ENCODE results near the gene CA4.
A peak's percentile ranks its signal among the peaks of the same experiment; 100 is the strongest.

CA4 gene

GRCh38 chr17:60130466-60130865 lies 19.3 kb upstream of the CA4 start:
- DNase-seq (ENCODE audit: low read depth in 2 of 2) = no peak

GRCh38 chr17:60134396-60135150 lies 15.2 kb upstream of the CA4 start:
- no peak for DNase-seq (ENCODE audit: low read depth in 2 of 2)

GRCh38 chr17:60135151-60135950 lies 14.4 kb upstream of the CA4 start:
- peak; percentile 38 to 46 for DNase-seq (ENCODE audit: low read depth in 2 of 2)

DNA sequence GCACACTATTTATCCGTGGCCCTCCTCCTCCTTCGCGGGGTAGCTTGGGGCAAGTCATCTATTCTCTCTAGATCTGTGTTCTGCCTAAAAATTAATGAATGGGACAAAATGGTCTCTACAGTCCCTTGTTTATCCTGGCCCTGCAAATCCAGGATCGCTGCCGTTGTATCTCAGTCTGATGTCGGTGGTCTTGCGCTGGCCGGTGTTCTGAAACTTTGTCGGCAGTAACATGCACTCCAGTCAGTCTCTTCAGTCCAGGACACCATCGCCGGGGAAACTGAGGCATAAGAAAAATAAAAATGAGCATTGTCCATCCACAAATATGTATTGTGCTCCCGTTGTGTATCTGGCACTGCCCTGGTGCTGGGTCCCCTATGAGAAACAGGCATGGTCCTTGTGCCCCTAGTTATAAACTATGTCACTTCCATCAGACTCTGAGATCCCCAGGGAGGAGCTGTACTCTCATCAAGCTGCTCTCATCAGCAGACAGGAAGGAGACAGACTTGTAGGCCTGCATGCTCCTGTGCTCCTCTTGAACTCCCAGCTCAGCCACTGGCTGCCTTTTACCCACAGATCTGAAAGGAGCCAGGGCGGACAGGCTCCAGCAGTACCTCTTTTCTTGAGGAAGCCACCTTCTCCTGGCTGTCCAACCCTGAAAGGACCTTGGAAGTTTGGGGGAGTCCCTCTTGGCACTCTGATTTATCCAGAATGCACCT lies 13.7 kb upstream of the CA4 start:
- DNase-seq (ENCODE audit: low read depth in 2 of 2) = no peak

DNA sequence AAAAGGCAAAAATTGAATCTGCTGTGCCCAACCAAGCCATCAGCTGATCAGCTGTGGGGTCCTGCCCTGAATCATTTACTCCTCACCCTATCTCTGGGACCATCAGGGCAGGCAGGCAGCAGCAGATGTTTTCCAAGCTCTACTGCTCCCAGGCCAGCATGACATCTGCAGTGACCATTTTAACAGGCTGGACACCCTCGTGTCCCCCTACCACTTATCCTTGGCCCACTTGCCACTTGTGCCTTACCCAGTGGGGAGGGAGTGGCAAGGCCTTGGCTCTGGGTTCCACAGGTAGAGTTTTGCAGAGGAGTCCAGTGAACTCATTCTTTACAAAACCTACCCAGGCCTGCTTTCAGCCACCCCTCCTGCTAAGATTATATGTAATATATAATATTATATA lies 12.0 kb upstream of the CA4 start:
- no peak for DNase-seq (ENCODE audit: low read depth in 2 of 2)

- no peak for DNase-seq (ENCODE audit: low read depth in 2 of 2)
Measured at GRCh38 chr17:60138769-60139437, 10.9 kb upstream of the CA4 start.

DNA sequence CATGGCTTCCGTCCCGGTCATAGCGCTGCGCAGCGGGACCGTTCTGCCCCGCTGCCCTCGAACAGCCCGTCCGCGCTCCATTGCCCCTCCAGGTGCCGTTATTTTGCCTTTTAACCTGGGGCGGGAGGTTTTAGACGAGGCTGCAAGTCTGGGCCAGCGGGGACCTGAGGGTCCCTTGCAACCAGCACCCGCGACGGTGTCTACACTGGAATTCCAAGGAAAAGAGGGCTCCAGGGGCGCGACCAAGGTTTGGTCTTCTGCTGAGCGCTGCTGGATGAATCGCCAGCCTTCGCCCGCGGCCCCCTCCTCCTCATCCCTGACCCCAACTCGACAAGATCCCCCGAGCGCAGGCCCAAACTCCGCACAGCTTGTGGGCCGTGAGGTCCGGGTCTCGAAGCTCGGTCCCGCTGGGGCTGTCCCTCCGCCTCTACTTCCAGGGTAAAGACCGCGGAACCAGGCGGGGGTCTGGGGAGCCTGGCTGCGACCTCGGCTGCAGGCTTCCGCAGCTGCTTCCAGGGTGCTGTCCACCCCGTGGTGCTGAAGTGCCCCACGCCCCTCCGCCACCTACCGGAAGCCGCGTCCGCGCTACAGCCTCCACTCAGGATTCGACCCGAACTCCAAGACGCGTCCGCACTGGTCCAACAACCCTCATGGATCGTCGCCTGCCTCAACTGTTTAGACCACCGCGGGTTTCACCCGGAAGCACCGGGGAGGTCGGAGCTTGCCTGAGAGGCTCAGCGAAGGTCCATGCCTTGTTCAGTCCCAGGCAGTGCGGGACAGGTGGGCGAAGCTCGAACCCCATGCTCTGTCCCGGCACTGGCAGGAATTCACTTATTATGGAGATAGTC lies 10.1 kb upstream of the CA4 start:
- peak; percentile 27 to 39 for DNase-seq (ENCODE audit: low read depth in 2 of 2)

GRCh38 chr17:60141111-60142018 lies 8.4 kb upstream of the CA4 start:
- DNase-seq (ENCODE audit: low read depth in 2 of 2) = no peak

- peak; percentile 44 to 59 for DNase-seq (ENCODE audit: low read depth in 2 of 2)
Measured at GRCh38 chr17:60142872-60143499, 6.8 kb upstream of the CA4 start.

GRCh38 chr17:60145006-60145935 lies 4.5 kb upstream of the CA4 start:
- no peak for DNase-seq (ENCODE audit: low read depth in 2 of 2)

GRCh38 chr17:60146206-60146605 lies 3.6 kb upstream of the CA4 start:
- no peak for DNase-seq (ENCODE audit: low read depth in 2 of 2)

DNA sequence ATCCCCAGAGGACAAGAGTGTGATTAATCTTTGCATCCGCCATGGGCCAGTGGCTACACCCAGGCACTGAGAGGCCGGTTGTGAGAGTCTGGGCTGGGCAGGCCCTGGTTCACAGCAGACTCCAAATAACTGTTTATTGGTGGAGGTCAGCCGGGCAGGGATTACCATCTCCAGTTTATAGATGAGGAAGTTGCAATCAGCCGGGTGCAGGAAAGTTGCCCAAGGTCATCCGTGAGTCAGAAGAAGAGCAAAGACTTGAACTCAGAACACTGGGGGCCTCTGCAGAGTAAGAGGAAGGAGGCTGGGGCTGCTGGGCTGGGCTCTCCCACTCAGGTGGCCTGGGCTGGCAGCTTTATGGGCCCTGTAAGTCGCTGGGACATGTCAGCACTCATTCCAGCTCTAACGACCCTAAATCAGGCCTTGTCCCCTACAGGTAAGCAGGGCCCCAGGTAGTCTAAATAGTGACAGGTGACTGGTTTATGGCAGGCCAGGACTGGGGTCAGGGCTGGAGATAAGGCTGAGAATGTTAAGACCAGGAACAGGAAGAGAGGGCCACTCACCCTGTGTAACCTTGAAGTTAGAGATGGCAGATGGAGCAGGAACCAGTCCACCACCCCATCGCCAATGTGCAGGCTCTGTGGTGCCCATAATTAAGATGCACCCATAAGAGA lies 2.1 kb upstream of the CA4 start:
- DNase-seq (ENCODE audit: low read depth in 2 of 2) = no peak

DNA sequence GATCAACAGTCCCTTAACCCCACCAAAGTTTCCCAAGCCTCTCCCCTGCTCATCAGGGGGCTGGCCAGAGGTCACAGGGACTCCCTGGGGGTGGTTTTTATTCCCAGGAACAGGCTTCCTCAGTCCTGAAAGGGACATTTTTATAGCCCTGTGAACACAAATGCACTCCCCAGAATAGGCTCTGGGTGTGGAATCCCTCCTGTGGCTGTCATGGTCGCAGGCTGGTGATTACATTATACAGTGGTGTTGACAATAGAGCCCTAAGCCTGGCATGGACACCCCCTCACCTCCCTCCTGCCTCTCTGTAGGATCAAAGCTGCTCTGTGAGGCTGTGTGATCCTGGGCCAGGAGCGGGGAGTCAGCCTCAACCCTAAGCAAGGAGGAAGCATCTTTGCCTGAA lies 1.4 kb upstream of the CA4 start:
- DNase-seq (ENCODE audit: low read depth in 2 of 2) = no peak

GRCh38 chr17:60151355-60151754 lies 1.6 kb downstream of the CA4 start:
- DNase-seq (ENCODE audit: low read depth in 2 of 2) = no peak

DNA sequence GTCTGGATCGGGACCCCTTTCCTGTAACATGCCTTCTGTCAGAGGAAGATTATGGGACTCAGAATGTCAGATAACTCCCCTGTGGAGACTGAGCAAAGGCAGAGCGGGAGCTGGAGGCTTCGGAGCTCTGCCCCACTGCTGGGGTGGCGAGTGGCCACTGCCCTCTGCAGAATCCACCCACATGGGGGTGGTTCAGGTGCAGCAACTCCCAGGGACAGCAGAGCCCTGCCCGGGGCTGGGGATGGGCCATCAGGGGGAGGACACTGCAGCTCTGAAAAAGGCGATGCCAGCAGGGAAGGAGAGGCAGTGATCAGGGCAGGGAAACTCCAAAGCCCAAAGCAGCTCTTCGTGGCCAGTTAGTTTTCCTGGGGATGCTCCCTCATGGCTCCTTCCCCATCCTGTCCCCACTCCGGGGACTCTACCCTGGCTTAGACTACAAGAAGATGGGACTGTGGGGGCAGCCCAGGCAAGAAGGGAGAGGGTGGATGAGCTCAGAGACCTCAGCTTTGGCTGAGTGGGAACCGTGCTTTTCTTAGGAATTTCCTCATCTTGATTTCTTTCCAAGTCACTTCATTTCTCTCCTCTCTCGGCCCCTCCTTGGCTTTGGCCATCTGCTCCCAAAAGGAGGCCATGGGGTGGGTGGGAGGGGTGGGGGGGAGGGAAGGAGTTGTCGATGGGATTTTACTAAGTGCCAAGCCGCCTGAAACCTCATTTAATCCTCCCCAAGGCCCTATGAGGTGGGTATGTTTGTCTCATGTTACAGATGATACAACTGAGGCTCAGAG lies 4.0 kb downstream of the CA4 start:
- no peak for DNase-seq (ENCODE audit: low read depth in 2 of 2)

DNA sequence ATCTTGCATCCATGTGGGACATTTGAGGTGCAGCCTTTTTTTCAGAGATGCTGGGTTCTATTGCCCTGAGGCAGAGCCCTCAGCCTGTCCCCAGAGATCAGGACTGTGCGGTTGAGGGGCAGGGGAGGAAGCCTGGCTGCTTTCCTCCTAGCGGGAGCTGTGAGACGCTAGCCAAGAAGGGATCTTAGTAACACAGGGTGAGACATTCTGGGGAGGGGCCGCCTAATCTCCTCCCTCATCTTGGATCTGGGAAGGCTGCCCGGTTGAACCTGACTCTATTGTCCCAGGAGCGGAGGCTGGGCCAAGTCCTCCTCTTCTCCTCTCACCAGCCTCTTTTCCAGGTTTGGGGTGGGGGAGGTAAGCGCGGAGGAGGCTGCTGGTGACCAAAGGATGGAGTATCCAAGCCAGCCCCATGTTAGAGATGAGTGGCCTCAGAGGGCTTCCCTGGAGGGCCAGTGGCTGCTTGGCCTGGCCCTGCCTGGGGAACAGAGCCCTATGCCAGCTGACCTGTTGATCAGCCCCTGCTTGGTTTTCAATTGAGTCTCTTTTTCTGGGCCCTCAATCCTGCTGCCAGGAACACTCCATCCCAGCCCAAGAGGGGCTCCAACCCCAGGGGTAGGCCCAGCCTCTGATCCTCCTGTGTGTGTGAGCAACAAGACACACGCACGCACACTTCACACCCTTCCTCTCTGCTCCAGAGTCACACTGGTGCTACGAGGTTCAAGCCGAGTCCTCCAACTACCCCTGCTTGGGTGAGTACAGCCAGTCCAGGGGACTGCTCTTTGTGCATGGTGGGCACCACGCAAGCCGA lies 5.0 kb downstream of the CA4 start:
- DNase-seq (ENCODE audit: low read depth in 2 of 2) = no peak
